ENCODE measurements around the gene EHF.
A peak's percentile ranks its signal among the peaks of the same experiment; 100 is the strongest.

The EHF gene

GRCh38 chr11:34602245-34602644 lies 18.6 kb upstream of the EHF start:
- no peak for DNase-seq (ENCODE audit: low spot score)

GRCh38 chr11:34603129-34604001 lies 17.5 kb upstream of the EHF start:
- DNase-seq (ENCODE audit: low spot score), result no peak

GRCh38 chr11:34604145-34604544 lies 16.7 kb upstream of the EHF start:
- no peak for DNase-seq (ENCODE audit: low spot score)

GRCh38 chr11:34604911-34605310 lies 16.0 kb upstream of the EHF start:
- DNase-seq (ENCODE audit: low spot score), result no peak

- DNase-seq (ENCODE audit: low spot score), result no peak
Measured at GRCh38 chr11:34605481-34606325, 15.2 kb upstream of the EHF start.

GRCh38 chr11:34606326-34607120 lies 14.4 kb upstream of the EHF start:
- no peak for DNase-seq (ENCODE audit: low spot score)

GRCh38 chr11:34609187-34609751 lies 11.6 kb upstream of the EHF start:
- DNase-seq (ENCODE audit: low spot score), result no peak

- DNase-seq (ENCODE audit: low spot score), result no peak
Measured at GRCh38 chr11:34609850-34610249, 11.0 kb upstream of the EHF start.

- DNase-seq (ENCODE audit: low spot score), result no peak
Measured at GRCh38 chr11:34610324-34611041, 10.4 kb upstream of the EHF start.

- no peak for DNase-seq (ENCODE audit: low spot score)
Measured at GRCh38 chr11:34613015-34613414, 7.9 kb upstream of the EHF start.

- peak; percentile 58 for DNase-seq (ENCODE audit: low spot score)
Measured at GRCh38 chr11:34613552-34614056, 7.3 kb upstream of the EHF start.

- peak; percentile 67 for DNase-seq (ENCODE audit: low spot score)
Measured at GRCh38 chr11:34614344-34615104, 6.4 kb upstream of the EHF start.

- DNase-seq (ENCODE audit: low spot score), result no peak
Measured at GRCh38 chr11:34616086-34616485, 4.8 kb upstream of the EHF start.

GRCh38 chr11:34616830-34617504 lies 3.9 kb upstream of the EHF start:
- DNase-seq (ENCODE audit: low spot score), result no peak

- no peak for DNase-seq (ENCODE audit: low spot score)
Measured at GRCh38 chr11:34618406-34618805, 2.5 kb upstream of the EHF start.

- no peak for DNase-seq (ENCODE audit: low spot score)
Measured at GRCh38 chr11:34619062-34619516, 1.8 kb upstream of the EHF start.

GRCh38 chr11:34620202-34620601 lies 691 bp upstream of the EHF start:
- DNase-seq (ENCODE audit: low spot score), result no peak

- DNase-seq (ENCODE audit: low spot score), result peak; percentile 83
Measured at GRCh38 chr11:34621876-34622275, 983 bp downstream of the EHF start.

- DNase-seq (ENCODE audit: low spot score), result no peak
Measured at GRCh38 chr11:34623463-34623862, 2.6 kb downstream of the EHF start.

- no peak for DNase-seq (ENCODE audit: low spot score)
Measured at GRCh38 chr11:34624069-34624468, 3.2 kb downstream of the EHF start.
